ENCODE results near the gene MSANTD1. TPM values are rescaled to one million over a fixed set of nuclear protein-coding genes. Genes with fewer than 3 reads are reported as not detected.

Gene MSANTD1
- total RNA-seq, 2 experiments from 2014 or later = 0.87 to 0.94 TPM

Other genes with a start within 250 kb of the MSANTD1 start
- gene HTT-AS, start 174.6 kb upstream of the MSANTD1 start, total RNA-seq = not detected
- 10 to 100 TPM; 72.0 to 83.7 TPM for gene HTT, start 174.5 kb upstream of the MSANTD1 start, total RNA-seq
- gene RGS12, start 43.9 kb downstream of the MSANTD1 start, total RNA-seq = 10 to 100 TPM in 1 of 2 experiments, 1 to 10 TPM in 1; 9.7 to 10.9 TPM
- gene HGFAC, start 192.8 kb downstream of the MSANTD1 start, total RNA-seq = under 1 TPM in 1 of 2 experiments, not detected in 1; 0.10 TPM
- gene DOK7, start 214.1 kb downstream of the MSANTD1 start, total RNA-seq = not detected